SHP77 treated with DMSO at 0.1 percent for 48 hours (cell line): Measurements from ENCODE around the gene VOPP1.
"Not testable (repeated sequence)": the region's sequence is repeated elsewhere in the genome, so short reads cannot be mapped to it uniquely, and the experiment has no call there.

Experiments
- DNase-seq: peaks from one replicate; lab custom pipeline; 2025; lab: John Stamatoyannopoulos, UW

Gene VOPP1

DNA sequence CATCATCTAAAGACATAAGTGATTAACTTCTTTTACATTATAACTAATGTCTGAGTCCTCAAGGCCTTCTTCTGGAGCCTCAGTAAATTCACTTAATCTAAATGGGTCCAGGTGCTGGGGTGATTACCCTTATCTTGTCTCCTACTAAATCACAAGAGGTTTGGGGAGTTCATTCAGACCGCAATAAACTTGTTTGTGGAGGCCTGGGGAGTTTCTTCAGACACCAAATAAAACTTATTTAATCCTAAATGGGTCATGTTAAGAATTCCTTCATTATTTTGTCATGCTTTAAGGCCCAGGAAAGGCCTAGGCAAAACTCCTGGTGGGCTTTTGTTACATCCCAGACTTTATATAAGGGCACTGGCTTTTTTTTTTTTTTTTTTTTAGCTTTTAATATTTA, 62.1 kb downstream of the VOPP1 start:
- not testable (repeated sequence) for DNase-seq

DNA sequence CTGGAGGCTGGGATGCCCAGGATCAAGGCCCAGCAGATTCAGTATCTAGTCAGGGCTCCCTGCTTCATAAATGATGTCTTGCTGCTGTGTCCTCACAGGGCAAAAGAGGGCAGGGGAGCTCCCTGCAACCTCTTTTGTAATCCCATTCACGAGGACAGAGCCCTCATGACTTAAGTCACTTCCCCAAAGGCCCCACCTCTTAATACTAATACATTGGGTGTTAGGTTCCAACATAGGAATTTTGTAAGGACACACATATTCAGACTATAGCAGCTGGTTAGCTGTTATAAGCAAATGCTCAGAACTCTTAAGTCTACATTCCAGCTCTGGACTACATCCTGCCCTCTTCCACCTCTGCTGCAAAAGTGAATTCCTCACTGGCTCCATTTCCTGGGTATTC, 63.0 kb downstream of the VOPP1 start:
- DNase-seq: no peak

DNA sequence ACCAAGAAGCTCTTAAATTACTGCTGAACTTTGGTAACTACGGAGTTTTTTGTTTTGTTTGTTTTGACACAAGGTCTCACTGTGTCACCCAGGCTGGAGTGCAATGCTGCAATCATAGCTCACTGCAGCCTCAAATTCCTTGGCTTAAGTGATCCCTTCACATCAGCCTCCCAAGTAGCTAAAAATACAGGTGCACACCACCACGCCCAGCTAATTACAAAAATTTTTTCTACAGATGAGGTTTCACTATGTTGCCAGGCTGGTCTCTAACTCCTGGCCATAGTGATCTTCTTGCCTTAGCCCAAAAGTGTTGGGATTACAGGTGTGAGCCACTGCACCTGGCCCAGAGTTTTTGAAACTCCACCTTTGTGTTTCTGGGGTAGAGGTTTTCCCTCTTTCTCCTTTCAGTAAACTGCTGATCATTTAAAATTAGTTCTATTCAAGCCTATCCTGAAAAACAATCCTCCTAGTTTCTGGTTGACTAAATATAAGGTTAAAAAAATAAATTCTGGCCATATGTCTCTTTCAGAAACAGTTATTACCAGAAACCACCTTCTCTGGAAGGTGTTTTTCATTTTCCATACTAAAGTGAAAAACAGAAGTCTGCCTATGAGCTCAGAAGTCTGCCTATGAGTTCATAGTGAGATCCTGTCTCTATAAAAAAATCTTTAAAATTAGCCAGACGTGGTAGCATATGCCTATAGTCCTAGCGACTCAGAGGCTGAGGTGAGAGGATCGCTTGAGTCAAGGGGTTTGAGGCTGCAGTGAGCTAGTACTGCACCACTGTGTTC, 63.9 kb downstream of the VOPP1 start:
- DNase-seq: no peak

DNA sequence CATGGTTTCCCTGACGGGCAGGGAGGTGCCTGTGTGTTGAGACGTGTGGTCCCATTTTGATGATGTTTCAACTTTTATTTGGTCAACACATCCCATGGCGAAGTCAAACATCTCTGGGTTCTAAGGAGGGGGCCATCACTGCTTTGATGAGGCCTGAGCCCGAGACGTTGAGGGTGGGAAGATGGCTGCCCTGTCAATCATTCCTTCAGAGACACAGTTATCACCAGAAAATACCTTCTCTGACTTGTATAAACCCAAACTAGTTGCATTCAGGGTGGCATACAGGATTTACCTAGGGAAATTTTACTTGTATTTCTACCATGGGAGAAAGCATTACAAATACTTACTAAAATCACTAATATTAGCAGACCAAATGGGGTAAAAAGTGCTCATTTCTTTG, 64.6 kb downstream of the VOPP1 start:
- no peak for DNase-seq

DNA sequence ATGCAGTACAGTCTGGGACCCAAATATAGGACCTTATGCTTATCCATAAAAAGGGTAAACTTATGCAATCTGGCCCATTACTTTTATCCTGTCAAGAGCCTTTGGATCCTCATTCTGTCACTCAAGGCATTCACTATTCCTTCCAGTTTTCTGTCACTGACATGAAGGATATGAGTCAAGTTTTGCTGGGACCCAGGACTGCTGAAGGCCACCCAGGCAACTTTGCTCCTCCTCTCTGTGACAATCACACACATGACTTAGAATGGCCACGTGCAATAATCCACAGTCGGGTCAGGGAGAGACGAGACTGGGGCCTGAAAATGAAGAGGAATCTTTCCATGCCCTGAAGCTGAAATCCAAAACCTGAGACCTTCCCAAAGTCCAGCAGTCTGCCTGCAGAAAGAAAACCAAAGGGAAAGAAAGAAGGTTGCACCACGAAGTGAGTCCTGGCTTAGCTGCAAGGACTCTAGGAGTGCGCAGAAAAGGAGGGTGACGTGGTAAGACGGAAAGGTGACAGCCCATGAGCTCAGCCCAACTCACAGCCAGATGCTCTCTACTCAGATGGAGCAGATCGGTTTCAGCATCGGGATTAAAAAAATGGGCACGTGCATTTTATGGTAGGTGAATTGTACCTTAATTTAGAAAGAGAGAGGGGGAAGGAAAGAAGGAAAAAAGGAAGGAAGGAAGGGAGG, 67.2 kb downstream of the VOPP1 start:
- DNase-seq: no peak

DNA sequence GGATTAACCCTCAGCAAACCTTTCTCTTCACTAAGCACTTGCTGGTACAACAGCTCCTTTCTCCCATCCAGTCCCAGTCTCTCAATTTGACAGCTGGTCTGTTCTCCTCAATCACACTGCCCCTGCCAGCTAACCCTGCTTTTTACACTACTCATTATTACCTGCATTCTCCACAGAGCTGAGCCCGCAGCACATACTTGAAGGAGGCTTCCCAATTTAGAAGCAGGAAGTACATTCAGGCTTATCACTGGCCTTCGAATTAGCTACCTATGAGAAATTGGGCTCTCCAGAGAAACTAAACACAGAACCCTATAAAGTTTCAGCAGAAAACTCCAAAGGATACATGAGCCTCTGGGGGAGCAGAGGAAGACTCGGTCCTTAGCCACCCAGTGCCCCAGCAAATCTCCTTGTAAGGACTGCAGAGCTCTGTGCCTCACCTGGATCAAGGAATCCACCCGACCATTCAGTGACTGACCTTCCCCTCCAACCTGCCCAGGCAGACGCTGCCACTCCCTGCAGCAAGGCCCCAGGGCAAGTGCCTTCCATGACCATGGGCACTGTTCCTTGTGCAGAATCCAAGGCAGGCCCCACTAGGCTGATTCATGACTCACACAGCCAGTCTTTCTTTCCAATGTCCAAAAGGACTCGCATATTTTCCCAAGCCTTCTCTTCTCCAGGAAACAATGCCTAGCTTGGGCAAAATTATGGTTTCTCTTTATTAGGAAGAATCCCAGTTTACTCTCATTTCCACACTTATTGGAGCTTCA, 68.0 kb downstream of the VOPP1 start:
- DNase-seq: no peak

DNA sequence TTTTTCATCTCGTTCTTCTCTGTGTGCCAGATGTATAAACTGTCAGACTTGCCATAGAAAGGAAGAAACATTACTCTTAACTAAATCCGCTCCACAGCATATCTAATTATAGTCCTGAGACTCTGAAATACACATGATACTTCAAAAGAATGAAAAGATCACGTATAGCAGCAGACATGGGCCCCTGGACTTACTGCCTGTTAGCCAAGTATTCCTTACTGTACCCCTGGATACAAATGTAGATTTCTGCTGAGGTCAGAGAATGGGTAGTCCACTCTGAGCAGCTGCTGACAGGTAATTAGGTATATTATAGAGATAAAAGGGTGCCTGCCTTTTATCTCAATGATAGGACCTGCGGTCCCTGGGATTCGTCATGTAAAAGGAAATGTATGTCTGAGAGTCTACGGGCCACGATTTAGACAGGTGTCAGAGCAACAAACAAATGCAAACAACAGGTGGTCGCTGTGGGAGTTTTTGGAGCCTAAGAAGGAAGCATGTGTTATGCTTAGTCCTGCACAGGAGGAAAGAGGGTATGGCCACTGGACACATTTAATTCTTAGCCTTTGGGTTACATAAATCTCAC, 69.4 kb downstream of the VOPP1 start:
- no peak for DNase-seq

DNA sequence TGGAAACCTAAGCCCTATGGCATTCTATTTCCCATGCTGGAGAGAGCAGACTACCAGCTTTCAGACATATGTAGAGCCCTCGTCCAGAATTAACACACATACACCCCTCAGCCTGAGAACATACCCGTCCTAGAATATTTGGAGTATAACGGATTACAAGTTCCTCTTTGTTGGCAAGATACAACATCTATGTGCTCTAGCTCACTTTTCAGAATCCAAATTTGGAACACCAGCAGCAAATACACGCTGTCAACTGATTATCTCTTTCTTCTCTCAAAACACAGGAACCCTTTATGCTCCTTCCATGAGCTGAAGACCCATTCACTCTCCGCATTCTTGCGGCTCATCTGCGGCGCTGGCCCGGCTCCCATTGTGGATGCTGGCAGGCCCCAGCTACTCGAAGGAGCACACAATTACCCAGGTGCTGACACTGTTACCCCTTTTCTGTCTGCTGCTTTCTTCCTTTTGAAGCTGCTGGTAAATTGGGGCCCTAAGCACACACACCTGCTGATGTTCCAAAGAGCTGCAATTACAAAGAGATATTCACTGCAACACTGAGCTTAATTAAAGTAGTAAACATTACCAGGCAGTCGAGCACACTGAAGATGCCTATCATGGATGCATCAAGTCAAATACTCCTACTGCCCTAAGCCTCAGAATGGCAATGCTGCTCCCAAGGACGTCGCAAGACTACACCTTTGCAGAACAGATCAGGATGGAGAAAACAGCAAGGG, 70.0 kb downstream of the VOPP1 start:
- no peak for DNase-seq

DNA sequence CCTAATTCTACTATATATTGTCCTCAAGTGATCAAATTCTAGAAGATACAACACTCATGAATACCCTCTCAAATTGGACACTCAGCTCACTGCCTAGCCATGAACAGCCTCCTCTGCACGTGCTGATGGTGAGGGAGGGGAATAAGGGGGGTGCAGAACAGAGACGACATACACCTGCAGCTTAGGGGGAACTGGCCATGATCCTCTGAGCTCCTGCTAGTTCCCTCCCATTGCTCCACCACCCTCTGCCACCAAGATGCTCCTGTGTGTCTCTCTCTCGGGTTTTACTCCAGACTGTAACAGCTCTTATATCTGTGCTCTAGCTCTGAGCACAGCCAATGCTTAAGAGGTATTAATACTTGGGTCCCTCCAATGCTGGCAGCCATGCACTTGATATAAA, 70.7 kb downstream of the VOPP1 start:
- DNase-seq: no peak

DNA sequence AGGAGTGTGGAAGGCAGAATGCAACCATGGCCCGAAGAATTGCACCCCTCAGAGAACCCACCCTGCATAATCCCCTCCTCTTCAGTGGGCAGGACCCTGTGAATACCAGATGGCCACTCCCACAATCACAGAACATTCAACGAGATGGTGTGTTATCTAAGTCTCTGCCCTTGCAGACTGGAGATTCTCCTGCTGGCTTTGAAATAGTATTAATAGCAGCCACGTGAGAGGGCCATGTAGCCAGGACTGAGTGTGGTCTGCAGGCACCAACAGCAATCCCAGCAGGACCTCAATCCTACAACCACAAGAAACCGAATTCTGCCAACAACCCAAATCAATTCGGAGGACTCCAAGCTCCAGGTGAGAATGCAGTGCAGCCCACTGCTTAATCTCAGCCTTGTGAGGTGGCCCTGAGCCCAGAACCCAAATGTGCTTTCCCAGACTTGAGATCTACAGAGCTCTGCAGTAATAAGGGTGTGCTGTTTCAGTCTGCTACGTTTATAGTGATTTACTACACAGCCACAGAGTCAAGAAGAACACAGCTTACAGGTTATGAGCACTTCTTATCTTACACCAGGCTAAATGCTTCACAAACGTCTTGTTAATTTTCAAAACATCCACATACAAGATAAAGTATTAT, 72.1 kb downstream of the VOPP1 start:
- DNase-seq: no peak

DNA sequence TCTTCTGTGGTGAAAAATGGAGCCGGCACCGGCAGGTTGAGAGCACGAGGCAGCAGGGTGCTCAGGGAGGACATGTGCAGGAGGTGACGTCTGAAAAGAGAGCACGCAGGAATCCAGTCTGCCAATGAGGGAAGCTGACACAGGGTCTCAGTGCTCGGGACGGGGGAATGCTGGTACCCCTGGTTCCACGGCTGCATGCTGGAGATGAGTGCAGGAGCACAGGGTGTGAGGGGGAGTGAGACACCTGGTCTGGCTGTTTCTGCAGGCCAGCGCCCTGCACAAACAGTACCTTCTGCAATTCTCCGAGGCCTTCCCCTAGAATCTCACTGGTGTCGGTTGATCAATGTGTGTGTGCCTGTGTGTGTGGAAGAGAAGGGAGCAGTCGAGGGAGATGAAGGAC, 72.7 kb downstream of the VOPP1 start:
- DNase-seq: no peak

DNA sequence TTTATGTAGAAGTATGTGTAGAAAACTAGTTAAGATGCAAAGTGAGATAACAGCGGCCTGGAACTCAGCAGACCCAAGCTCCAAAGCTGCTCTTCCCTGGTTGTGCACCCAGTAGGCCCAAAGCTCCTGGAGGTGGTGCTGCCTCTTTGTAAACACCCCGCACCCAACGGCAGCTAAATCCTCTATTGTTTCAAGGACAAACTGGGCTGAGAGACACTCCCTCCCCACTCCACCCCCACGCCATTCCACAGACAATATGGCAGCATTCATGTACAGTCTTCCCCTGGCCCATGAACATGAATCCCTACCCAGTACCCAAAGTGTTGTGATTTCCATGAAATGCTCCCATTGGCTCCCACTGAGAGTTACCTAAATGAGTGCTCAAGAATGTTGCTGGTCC, 73.5 kb downstream of the VOPP1 start:
- no peak for DNase-seq

DNA sequence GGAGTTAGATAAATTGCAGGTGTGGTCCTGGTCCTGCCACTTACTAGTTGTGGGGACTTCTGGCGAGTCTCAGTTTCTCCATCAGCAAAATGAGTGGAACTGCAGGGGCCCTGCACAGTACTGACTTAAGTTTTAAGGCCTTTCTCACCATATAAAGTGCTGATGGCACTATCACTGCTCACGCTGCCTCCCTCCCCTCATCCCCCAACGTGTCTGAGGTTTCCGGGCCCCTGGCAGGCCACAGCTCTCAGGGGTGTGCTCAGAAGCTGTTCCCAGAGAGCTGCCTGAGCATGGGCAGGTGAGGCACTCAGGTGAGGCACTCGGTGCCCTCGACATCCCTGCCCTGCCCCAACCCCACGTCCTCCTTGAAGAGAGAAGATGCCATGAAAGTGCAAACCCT, 74.2 kb downstream of the VOPP1 start:
- no peak for DNase-seq

DNA sequence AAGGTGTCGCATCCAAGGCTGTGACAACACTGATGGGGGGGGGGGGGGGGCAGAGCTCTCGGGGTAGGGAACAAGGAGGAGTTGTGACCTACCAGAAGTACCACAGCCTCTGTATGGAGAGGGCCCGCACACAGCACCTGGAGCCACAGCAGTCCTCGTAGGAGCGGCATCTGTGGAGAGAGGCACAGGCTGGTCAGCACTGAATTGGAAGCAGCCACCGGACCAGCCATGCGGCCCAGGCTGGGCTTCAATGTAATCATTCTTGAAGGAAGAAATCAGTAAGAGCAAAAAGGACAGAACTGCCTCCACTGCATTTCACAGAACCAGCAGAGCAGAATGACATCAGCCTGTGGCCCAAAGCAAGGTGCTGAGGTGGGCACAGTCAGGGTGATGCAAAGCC, 74.8 kb downstream of the VOPP1 start:
- no peak for DNase-seq

DNA sequence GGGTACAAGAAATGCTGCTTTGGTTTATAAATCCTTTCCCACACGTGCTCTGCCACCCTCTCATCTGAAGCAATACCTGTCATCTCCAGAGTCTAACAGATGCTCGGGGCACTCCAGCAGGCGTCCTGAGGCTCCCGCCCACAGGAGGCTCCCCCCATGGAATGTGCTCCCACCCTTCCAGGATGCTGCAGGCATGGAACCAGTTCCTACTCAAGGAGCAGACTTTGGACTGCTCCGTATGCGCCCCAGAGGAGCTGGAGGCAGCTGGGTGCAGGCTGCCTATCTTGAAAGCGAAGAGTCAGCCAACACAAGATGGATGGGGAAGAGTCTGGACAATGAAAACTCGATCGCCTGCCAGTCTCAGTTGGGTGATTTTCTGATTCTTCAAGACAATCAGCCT, 75.4 kb downstream of the VOPP1 start:
- no peak for DNase-seq

DNA sequence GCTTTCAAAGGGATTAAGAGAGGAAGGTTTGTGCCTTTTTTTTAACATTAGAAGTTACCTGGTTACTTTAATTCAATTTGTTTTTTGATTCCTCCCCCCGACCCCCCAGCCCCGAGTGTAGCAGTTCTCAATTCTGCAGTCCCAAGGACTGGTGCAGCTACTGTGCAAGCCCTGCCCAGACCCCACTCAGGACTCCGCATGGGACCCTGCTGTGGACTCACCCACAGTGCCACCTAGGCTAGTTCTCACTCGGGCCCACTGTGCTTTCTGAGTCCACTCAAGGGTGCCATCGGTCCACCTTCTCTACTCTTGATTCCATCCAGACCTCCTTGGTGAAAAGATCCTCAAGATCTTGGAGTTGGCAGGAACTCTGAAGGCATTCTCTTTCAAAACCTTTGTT, 77.4 kb downstream of the VOPP1 start:
- no peak for DNase-seq

DNA sequence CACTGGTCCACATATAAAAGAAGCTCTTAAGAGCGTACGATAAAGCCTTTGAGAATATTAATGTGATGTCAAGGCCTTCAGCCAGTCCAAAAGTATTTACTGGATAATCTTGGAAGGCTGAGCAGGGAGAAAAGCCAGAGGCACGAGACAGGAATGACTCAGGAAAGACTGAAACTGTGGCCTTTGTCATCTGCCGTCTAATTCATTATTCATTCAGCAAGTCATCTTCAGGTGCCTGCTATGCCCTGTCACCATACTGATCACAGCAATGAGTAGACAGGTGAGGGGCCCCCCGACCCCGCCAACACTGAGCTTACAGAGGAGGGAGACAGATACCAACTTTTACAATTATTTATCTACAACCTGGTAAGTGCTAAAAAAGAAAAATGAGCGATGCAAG, 78.9 kb downstream of the VOPP1 start:
- no peak for DNase-seq

DNA sequence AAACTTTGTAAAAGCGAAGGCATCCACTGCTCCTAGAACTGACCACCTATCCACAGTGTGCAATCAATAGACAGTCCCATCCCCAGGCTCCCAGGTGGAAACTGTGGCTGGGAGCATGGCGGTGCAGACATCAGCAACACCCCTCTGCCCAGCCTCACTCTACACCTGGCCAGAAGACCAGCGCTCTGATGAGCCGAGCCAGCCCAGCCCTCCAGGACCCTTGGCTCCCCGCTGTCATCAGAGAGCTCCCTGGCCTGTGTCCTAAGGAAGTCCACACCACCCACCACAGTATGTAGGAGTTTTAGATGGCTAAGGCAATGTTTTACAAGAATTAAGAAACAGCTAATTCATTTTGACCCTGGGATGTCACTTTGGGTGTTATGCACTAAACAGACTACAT, 81.0 kb downstream of the VOPP1 start:
- DNase-seq: no peak

DNA sequence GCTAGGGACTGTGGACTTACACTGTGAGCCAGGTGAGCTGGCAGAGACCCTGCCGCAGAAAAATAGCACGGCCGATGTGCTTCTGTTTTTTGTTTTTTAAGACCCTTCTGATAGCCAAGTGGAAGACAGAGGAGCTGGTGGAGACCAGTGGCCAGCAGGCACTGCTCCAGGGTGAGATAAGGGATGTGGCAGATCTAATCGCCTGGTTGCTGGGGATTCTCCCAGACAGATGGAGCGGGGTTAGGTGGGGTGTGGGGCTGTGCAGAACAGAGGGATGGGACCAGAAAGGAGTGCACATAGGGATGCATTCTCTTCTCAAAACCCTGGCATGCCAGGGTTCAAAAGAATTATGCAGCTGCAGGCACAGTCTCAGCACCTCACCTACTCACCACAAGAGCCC, 82.2 kb downstream of the VOPP1 start:
- no peak for DNase-seq

DNA sequence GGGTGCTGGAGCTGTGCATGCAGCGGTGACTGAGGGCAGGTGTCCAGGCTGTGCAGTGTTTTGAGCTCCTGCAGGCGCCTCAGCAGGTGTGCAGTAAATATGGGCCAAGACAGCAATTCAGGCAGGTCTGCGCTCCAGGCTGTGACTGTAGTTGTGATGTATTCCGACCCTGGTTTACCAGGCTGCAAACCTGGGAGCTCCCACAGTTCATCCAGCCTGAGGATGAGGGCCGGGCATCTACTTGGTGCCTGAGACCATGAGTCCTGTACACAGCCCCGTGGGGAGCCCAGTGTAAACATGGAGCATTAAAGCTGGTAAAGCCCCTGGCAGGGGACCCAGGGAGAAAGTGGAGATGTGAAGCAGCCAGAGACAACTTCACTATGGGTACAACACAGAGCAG, 82.8 kb downstream of the VOPP1 start:
- DNase-seq: no peak

DNA sequence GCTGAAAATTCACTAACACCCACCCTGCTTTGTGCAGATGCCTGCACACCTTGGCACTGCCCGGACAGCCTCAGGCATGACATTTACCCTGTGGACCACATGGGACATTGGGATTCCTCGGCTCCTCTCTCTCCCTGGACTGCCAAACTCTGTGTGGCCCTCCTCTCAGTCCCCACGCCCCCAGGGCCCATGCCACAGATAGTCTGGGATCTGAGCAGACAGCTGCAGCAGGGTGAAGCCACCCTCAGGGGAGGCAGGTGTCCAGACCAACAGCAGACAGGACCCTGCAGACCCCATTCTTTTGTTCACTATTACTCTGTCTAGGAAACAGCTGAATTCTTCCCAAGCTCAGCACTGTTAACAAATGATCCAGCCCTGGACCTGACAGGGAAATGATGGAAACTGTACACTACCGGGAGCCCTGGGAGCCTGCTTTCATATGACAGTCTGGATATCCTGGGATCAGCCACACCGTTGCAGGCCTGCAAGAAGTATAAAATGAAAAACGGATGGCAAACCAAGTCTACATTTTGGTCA, 83.4 kb downstream of the VOPP1 start:
- DNase-seq: no peak
